ENCODE results near the gene GIMAP8. TPM values are rescaled to one million over a fixed set of nuclear protein-coding genes. Genes with fewer than 3 reads are reported as not detected.

GIMAP8 gene
- total RNA-seq, 2 donors from 2014 or later, result 10.2 to 13.7 TPM

Other genes with a start within 250 kb of the GIMAP8 start
- 10 to 100 TPM; 16.1 to 27.1 TPM for gene LRRC61, start 127.3 kb upstream of the GIMAP8 start, total RNA-seq
- gene ACTR3C, start 127.1 kb upstream of the GIMAP8 start, total RNA-seq, result 10 to 100 TPM in 1 of 2 donors, 1 to 10 TPM in 1; 2.9 to 12.6 TPM
- not detected for gene RARRES2, start 109.0 kb upstream of the GIMAP8 start, total RNA-seq
- gene REPIN1, start 81.8 kb upstream of the GIMAP8 start, total RNA-seq, result 10 to 100 TPM; 53.9 to 84.2 TPM
- gene ZNF775, start 71.3 kb upstream of the GIMAP8 start, total RNA-seq, result 1 to 10 TPM; 4.0 to 5.1 TPM
- gene GIMAP7, start 64.2 kb downstream of the GIMAP8 start, total RNA-seq, result 10 to 100 TPM; 50.5 to 60.4 TPM
- gene GIMAP4, start 116.8 kb downstream of the GIMAP8 start, total RNA-seq, result 100 to 1,000 TPM in 1 of 2 donors, 10 to 100 TPM in 1; 83.6 to 245 TPM
- gene GIMAP6, start 181.8 kb downstream of the GIMAP8 start, total RNA-seq, result 10 to 100 TPM; 55.8 to 88.4 TPM
- 10 to 100 TPM; 26.1 to 39.2 TPM for gene GIMAP2, start 235.1 kb downstream of the GIMAP8 start, total RNA-seq